Cardiac muscle cell (in vitro differentiated cells and primary cell): ENCODE data around the gene PTGER4. TPM values are rescaled to one million over a fixed set of nuclear protein-coding genes. Genes with fewer than 3 reads are reported as not detected.

Source experiments
- DNase-seq, 2 donors: peaks; one replicate each; pipeline versions ENCODE4 v3.0.0 to v3.0.0-alpha.2; 2010 to 2017; ENCODE audit warnings: low read depth in 1 of 2, low spot score in 1 of 2
- H3K27ac ChIP-seq: fragments of 200-600 bp; sonication (generic); 2 replicates; pipeline ENCODE4 v1.5.1; 2016
- H3K27me3 ChIP-seq: fragments of 200-600 bp; sonication (generic); 2 replicates; pipeline ENCODE4 v1.6.0; 2016; ENCODE audit warnings: control low read depth
- H3K36me3 ChIP-seq: fragments of 200-600 bp; sonication (generic); 2 replicates; pipeline ENCODE4 v1.5.1; 2016; ENCODE audit warnings: control low read depth
- H3K4me1 ChIP-seq: fragments of 200-600 bp; sonication (generic); 2 replicates; pipeline ENCODE4 v1.8.1; 2017; ENCODE audit warnings: low read depth, mild to moderate bottlenecking, mixed run types
- H3K4me3 ChIP-seq: fragments of 200-600 bp; sonication (generic); 2 replicates; pipeline ENCODE4 v1.5.1; 2016; ENCODE audit warnings: mild to moderate bottlenecking
- H3K9me3 ChIP-seq: fragments of 200-600 bp; sonication (generic); 2 replicates; pipeline ENCODE4 v1.5.1; 2017; ENCODE audit warnings: low read depth, mild to moderate bottlenecking, control low read depth
- CTCF ChIP-seq: IDR thresholded peaks from 2 replicates; pipeline ENCODE4 v1.5.1; 2012; ENCODE audit warnings: low read depth, mild to moderate bottlenecking, low read length
- polyA plus RNA-seq: library from polyadenylated mRNA; unstranded; fragments of >200 nt; fragmentation: Nextera tagmentation; extraction: Ambion mirVana; gene quantifications from 2 replicates; pipeline ENCODE4 v1.2.1, GENCODE V29; 2016
- total RNA-seq: library from RNA; depleted of rRNA; stranded (reverse); fragments of >200 nt; gene quantifications from 2 replicates; pipeline ENCODE4 v1.2.3, GENCODE V29; 2016

Gene PTGER4
- total and polyA plus RNA-seq, 2 experiments from 2014 or later, result 0.28 to 0.42 TPM

GRCh38 chr5:40734986-40735385 lies 55.3 kb downstream of the PTGER4 start:
- Histone ChIP-seq H3K27me3 (no peaks in the 10 kb centered on the region), H3K36me3 (no peaks in the 10 kb centered on the region), H3K27ac (no peak overlapping the region), H3K4me1 (peaks cover 11% of the 10 kb centered on the region), H3K9me3 (no peaks in the 10 kb centered on the region), H3K4me3 (no peak overlapping the region)
- DNase-seq, result peak in 1 of 2 donors; percentile 10
- no peak for TF ChIP-seq CTCF

GRCh38 chr5:40735609-40736008 lies 55.9 kb downstream of the PTGER4 start:
- no peak for DNase-seq
- Histone ChIP-seq H3K27me3 (no peaks in the 10 kb centered on the region), H3K9me3 (no peaks in the 10 kb centered on the region), H3K36me3 (no peaks in the 10 kb centered on the region), H3K4me1 (peaks cover 11% of the 10 kb centered on the region), H3K27ac (no peak overlapping the region), H3K4me3 (no peak overlapping the region)
- no peak for TF ChIP-seq CTCF

- H3K27ac ChIP-seq, result no peak overlapping the region
- peak; percentile 73 for TF ChIP-seq CTCF
- H3K4me3 ChIP-seq, result no peak overlapping the region
- DNase-seq, result peak; percentile 52 to 75
- no peaks in the 10 kb centered on the region for H3K27me3 ChIP-seq
- H3K36me3 ChIP-seq, result no peaks in the 10 kb centered on the region
- no peaks in the 10 kb centered on the region for H3K9me3 ChIP-seq
- H3K4me1 ChIP-seq, result peaks cover 11% of the 10 kb centered on the region
These were observed 56.6 kb downstream of the PTGER4 start for GRCh38 chr5:40736103-40736875.

GRCh38 chr5:40738502-40738901 lies 58.8 kb downstream of the PTGER4 start:
- Histone ChIP-seq H3K36me3 (no peaks in the 10 kb centered on the region), H3K27me3 (no peaks in the 10 kb centered on the region), H3K4me3 (no peak overlapping the region), H3K9me3 (no peaks in the 10 kb centered on the region), H3K27ac (no peak overlapping the region), H3K4me1 (peaks cover 11% of the 10 kb centered on the region)
- peak in 1 of 2 donors; percentile 21 for DNase-seq
- TF ChIP-seq CTCF, result no peak

Other genes with a start within 250 kb of the PTGER4 start
- gene TTC33, start 76.0 kb downstream of the PTGER4 start, total RNA-seq, result 13.4 and 46.7 TPM in 2 replicates
- gene TTC33, start 76.0 kb downstream of the PTGER4 start, polyA plus RNA-seq, result 16.3 and 17.2 TPM in 2 replicates
- gene PRKAA1, start 118.5 kb downstream of the PTGER4 start, total RNA-seq, result 21.5 and 26.1 TPM in 2 replicates
- gene PRKAA1, start 118.5 kb downstream of the PTGER4 start, polyA plus RNA-seq, result 22.6 and 29.3 TPM in 2 replicates
- 115 and 181 TPM in 2 replicates for gene RPL37, start 155.3 kb downstream of the PTGER4 start, total RNA-seq
- 473 and 553 TPM in 2 replicates for gene RPL37, start 155.3 kb downstream of the PTGER4 start, polyA plus RNA-seq
- gene CARD6, start 161.5 kb downstream of the PTGER4 start, total RNA-seq, result 0.11 and 0.12 TPM in 2 replicates
- gene CARD6, start 161.5 kb downstream of the PTGER4 start, polyA plus RNA-seq, result 0.06 and 0.32 TPM in 2 replicates
- 66.3 and 153 TPM in 2 replicates for gene C7, start 229.6 kb downstream of the PTGER4 start, total RNA-seq
- gene C7, start 229.6 kb downstream of the PTGER4 start, polyA plus RNA-seq, result 64.0 and 97.9 TPM in 2 replicates